AG08395 (cell line): ENCODE data around the gene NKAIN2.
"Not testable (repeated sequence)": the region's sequence is repeated elsewhere in the genome, so short reads cannot be mapped to it uniquely, and the experiment has no call there.

Source experiments
- DNase-seq: peaks from one replicate; pipeline ENCODE4 v3.0.0; 2012; ENCODE audit warnings: mixed read lengths, low spot score

NKAIN2 gene

GRCh38 chr6:123895346-123895745, 91.7 kb downstream of the NKAIN2 start:
- DNase-seq, result no peak

GRCh38 chr6:123895806-123896205, 92.1 kb downstream of the NKAIN2 start:
- no peak for DNase-seq

DNA sequence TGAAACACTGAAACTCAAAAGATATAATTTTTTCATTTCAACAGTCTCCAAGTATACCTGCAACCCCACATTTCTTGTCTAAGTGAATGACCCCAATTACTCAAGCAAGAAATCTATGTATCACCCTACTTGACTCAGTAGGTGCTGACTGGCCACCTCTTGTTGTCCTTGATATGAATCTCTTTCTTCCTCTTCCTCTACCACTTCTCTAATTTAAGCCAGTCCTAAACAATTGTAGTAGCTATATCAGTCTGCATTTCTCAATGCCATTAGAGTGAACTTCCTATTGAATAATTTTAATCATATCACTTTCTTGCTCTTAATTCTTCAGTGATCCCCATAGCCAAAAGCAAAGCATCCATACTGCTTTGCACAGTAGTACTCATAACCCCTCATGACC, 93.2 kb downstream of the NKAIN2 start:
- no peak for DNase-seq

- DNase-seq, result no peak
Measured at GRCh38 chr6:123897965-123898364, 94.3 kb downstream of the NKAIN2 start.

DNA sequence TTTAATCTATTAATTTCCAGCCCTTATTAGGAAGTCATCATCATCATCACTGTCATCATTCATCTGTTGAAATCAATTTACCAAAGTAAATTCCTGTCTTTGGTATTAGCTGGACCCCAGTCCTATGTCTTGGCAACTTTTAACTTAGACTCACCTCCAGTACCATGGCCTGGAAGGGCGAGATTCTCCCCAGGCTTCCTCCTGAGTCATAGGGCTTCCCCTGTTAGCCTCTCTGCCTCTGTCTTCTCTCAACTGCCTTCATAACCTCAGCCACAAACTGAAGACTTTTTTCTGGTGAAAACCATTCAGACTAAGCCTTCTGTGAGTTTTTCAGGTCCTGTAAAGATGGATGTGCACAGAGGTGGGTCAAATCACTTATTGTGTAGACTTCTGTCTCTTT, 95.0 kb downstream of the NKAIN2 start:
- DNase-seq, result no peak

DNA sequence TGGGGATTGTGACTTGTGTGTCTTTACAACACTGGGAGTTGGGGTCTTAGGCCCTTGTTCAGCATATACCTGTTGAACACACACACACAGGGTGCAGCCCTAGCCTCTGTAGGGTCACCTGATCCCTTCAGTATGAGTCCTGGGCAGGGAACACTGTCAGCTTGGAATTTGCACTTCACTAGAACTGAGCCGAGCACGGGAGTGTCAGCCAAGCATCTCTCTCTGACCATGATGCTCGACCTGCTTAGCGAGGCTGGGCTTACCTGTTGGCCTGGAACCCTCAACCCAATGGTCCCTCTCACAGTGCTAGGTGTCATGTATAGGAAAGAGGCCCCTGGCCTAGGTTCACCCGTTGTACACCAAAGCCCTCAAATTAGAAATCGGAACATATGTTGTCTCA, 96.1 kb downstream of the NKAIN2 start:
- DNase-seq, result no peak

DNA sequence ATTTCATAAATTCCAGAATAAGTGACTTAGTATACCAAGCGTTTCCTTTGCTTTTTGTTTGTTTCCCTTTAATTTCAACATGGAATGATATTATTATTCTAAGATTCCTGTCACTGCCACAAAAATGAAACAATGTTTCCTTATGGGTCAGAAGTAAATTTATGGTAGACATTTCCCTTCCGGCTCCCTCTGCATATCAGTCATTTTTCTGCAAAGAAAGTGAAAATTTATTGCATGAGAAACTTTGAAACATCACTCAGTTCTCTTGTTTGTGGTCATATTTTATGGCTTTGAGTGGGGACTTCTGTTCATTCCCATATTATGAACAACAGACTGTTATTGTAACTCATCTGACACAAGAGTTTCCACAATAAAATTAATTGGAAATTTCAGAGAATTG, 97.8 kb downstream of the NKAIN2 start:
- no peak for DNase-seq

DNA sequence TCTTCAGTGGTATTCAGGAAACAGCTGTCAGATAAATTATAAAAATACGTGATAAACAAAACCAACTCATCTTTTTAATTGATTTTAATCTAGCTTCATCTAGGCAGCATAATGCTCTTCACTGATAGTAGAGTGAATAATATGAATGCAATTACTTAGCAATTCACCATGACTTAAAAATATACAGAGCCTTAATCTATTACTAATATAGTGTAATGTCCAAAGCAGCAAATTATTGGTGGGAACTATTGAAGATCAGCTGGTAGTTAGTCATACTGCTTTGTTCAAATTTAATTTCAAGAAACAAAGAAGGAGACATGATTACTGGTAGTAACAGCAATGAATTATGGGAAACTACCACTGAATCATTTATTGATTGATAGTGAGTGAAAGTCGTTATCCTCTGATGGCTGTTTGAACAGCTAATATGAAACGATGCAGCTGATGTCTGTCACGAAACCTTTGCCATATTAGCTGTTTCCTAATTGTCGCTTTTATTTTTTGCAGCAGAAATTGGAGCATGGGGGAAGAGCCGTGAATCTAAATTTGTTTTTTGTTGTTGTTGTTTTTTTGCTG, 99.2 kb downstream of the NKAIN2 start:
- no peak for DNase-seq

GRCh38 chr6:123904228-123904627, 100.6 kb downstream of the NKAIN2 start:
- no peak for DNase-seq

DNA sequence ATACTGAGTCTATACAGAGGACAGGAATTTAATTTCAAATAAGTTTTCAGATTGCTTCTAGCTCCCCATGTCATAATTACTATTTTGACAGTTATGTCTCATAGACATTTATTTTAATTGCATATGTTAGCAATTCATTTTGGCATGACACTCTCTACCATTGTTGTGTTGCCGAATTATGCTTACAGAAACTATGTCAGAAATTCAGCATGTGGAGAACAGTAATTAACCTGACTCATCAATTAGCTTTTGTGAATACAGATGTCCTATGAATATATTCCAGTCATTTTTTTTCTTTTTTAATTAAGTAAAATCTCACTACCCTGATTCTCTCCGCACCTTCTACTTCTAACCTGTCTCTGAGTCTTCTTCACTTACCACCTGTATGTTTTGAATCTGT, 105.1 kb downstream of the NKAIN2 start:
- no peak for DNase-seq

- no peak for DNase-seq
Measured at GRCh38 chr6:123909989-123910388, 106.3 kb downstream of the NKAIN2 start.

DNA sequence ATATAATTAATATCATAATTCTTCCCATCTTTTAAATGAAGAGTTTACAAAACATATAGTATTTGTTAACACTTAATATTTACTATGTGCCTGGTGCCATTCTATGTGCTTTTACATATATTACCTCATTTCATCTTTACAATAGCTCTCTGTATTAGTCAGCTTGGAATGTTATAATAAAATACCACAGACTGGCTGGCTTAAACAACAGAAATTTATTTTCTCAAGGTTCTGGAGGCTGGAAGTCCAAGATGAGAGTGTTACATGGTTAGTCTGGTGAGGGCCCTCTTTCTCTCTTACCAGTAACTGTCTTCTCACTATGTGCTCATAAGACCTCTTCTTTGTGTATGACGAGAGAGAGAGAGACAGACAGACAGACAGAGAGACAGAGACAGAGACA, 110.2 kb downstream of the NKAIN2 start:
- no peak for DNase-seq

GRCh38 chr6:123923379-123923778, 119.7 kb downstream of the NKAIN2 start:
- DNase-seq, result not testable (repeated sequence)

- no peak for DNase-seq
Measured at GRCh38 chr6:123925350-123925749, 121.7 kb downstream of the NKAIN2 start.

- no peak for DNase-seq
Measured at GRCh38 chr6:123925842-123926399, 122.3 kb downstream of the NKAIN2 start.

DNA sequence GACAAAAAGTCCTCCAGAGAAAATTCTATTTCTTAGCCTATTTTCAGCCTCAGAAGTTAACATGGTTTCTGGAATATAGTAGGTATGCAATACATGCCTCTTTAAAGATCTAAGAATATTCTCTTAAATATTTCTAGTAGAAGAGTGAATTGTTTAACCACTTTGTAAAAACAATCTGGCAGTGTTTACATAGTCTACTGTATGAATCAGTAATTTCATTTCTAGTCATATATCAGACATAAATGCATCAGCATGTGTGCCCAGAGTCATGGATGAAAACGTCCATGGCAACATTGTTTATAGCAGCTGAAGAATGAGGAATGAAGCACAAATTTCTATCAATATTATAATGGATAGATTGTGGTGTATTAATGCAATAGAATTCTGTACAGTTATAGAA, 124.9 kb downstream of the NKAIN2 start:
- DNase-seq, result no peak

DNA sequence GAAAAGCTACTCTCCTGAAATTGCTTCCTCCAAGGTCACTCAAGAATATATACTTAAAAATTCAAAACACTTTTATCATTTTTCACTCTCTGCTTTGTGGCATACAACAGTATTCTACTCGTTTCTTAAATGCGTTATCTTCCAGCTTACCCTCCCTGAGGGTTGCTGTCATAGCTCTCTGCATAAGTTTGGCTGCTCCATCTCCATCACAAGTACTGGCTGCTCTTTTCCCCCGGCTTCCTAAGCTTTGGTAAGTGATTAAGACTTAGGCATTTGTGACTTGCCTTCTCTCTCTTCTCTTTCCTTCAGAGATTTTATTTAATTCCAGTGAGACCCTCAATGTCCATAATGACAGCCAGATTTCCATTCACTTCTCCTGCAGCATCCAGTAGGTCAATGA, 128.3 kb downstream of the NKAIN2 start:
- DNase-seq, result no peak

GRCh38 chr6:123940551-123940950, 136.9 kb downstream of the NKAIN2 start:
- no peak for DNase-seq

DNA sequence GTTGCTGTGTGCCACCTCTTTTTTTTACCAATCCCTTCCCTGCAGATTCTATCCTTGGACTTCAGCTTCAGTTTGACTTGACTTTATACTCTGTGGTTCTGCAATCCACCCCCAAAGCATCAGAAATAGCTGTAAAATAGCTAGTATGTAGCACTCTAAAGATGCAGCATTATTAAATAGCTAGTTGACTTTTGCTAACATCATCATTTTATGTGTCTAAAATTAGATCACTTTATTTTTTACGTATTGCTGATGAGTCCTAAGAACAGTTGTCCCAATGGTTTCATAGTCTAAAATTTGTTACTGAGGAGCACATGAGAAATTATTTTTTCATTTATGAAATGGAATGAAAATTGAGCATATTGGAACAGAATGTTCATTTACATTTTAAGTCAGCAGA, 138.2 kb downstream of the NKAIN2 start:
- DNase-seq, result no peak

GRCh38 chr6:123945386-123945785, 141.7 kb downstream of the NKAIN2 start:
- no peak for DNase-seq

- DNase-seq, result no peak
Measured at GRCh38 chr6:123953920-123954319, 150.3 kb downstream of the NKAIN2 start.

DNA sequence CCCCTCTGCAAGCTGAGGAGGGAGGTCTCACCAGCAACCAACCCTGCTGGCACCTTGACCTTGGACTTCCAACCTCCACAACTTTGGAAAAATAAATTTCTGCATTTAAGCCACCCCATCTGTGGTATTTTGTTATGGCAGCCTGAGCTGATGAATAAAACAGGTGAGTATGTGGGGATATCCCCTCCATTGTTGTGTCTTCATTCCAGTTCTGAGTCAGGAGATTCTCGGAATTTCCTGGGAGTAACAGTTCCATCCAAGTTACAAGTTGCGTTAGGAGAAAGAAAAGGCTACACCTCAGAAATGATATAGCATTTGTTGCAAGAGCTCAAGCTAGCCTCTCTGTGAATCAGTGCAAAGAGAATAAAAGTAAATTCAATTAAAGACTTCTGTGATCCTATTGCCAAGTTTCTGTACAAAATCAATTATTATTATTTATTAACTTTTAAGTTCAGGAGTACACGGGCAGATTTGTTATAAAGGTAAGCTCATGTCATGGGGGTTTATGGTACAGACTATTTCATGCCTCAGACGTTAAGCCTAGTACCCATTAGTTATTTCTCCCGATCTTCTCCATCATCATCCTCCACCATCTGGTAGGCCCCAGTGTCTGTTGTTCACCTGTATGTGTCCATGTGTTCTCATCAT, 153.0 kb downstream of the NKAIN2 start:
- DNase-seq, result no peak

DNA sequence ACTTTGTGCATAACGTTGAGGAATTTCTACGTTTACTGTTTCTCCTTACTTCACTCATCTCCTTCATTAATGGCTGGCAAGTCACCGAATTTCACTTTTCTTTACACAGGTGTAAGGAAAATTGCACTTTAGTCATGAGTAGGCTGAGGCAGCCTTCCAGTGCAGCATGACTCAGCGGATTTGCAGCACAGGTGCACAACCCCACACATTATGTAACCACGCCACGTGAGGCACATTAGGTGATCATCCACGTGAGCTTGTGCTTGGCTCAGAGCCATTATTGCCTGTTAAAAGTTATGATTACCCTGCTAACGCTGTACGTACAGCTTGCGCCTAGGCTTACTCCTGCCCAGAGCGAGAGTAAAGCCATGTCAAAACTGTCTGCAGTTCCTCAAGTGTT, 158.8 kb downstream of the NKAIN2 start:
- DNase-seq, result no peak

DNA sequence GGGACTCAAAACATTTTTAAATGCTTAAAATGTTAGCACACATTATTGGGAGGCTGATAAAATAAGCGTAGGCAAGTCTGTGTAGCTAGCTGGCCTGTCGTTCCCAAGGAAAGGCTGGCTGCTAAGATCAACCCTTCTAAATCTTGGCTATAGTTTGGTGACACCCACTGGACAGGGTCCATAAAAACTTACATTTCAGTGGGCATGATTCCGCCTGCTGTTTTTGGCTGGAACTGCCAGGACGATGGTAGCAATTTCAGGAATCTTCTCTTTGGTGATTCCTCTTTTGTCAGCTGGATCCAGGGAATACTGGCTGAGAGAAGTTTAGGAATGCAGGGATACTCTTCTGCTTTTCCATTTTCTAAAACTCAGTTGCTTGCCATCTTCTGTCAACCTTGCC, 162.2 kb downstream of the NKAIN2 start:
- DNase-seq, result no peak
